Stimulated activated CD4-positive, alpha-beta T cell treated with anti-CD3 and anti-CD28 coated beads, Interleukin-1b, Interleukin-23, amount 100 ng/mL, for 24 hours (primary cell): ENCODE measurements around the gene GTF2F1.
"Not testable (repeated sequence)": the region's sequence is repeated elsewhere in the genome, so short reads cannot be mapped to it uniquely, and the experiment has no call there.

Source experiments
- DNase-seq, 4 experiments: peaks; one replicate each; pipeline ENCODE4 v3.0.0-alpha.2; 2020; ENCODE audit warnings: low read depth in 4 of 4, low spot score in 1 of 4

GTF2F1 gene

DNA sequence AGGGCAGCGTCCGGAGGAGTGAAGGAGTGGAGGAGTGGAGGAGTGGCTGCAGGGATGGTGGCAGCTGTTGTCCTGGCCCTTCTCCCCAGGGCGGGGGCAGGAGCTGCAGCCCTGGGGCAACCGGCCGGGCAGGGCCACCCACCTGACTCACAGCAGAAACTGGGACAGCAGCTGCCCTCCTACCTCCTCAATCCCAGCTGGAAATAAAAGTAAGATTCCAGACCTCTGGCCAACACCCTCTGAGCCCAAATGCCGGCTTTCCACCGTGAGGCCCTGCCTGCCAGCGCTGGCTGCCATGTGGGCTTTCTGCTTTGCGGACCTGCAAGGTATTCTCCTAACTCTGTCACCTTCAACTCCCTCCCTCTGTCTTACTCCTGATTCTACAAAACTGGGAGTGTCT, 35.0 kb downstream of the GTF2F1 start:
- no peak for DNase-seq

DNA sequence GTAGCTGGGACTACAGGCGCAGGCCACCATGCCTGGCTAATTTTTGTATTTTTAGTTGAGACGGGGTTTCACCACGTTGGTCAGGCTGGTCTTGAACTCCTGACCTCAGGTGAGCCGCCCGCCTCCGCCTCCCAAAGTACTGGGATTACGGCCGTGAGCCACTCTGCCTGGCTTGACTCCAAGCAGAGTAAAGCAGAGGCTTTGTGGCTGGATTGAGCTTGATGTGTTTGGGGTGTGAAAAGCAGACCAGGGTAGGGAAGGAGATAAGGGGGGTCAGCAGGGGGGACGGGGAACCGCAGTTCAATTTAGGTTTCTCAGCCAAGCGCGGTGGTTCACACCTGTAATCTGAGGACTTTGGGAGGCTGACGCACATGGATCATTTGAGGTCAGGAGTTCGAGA, 35.8 kb downstream of the GTF2F1 start:
- DNase-seq, result no peak

DNA sequence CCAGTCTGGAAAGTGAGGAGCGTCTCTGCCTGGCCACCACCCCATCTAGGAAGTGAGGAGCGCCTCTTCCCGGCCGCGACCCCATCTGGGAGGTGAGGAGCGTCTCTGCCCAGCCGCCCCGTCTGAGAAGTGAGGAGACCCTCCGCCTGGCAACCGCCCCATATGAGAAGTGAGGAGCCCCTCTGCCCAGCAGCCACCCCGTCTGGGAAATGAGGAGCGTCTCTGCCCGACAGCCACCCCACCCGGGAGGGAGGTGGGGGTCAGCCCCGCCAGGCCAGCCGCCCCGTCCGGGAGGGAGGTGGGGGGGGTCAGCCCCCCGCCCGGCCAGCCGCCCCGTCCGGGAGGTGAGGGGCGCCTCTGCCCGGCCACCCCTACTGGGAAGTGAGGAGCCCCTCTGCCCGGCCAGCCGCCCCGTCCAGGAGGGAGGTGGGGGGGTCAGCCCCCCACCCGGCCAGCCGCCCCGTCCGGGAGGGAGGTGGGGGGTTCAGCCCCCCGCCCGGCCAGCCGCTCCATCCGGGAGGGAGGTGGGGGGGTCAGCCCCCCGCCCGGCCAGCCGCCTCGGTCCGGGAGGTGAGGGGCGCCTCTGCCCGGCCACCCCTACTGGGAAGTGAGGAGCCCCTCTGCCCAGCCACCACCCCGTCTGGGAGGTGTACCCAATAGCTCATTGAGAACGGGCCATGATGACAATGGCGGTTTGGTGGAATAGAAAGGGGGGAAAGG, 37.5 kb downstream of the GTF2F1 start:
- not testable (repeated sequence) for DNase-seq

DNA sequence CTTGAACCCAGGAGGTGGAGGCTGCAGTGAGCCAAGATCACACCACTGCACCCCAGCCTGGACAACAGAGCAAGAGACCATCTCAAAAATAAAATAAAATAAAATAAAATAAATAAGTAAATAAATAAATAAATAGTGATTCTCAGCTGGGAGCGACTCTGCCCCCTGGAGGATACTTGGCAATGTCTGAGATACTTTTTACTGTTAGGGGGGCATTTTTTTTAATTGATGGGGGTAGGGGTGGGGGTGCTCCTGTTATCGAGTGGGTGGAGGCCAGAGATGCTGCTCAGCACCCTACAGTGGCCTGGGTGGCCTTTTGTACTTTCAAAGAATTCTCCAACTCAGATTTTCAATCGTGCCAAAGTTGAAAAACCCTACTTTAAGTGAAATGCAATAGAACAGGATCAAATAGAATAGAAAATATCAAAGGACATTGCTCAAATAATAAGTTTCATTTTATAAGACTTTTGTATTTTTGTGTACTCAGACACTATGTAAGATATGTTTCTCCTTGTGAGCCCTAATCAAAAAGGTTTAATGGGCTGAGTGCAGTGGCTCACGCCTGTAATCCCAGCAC, 38.8 kb downstream of the GTF2F1 start:
- DNase-seq, result no peak

DNA sequence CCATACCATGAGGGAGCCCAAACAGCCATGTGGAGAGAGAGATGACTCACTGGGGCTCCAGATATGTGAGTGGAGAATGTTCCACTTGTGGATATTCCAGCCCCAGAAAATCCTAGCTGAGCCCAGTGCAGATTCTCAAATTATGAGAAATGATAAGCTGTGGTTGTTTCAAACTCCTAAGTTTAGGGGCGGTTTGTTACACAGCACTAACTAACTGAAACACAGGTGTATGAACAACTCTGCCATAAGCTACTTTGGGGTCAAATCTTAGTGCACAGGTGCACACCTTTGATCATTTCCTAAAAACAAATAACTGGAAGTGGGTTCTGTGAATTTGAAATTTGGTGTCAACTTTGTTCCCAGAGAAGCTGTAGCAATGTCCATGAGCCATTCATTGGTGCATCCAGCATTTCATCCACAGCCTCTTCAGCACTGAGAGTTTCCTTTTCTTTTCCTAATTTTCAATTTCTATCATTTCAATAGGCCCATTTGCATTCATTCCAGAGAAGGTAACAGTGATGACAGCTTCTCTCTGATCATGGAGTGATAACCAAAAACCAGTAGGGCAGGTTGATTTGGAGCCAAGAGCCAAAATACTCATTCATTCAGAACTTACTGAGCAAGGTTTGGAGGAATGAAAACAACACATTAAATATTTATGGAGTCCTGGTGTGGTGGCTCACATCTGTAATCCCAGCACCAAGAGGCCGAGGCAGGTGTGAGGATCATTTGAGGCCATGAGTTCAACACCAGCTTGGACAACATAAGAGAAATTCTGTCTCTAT, 40.4 kb downstream of the GTF2F1 start:
- no peak for DNase-seq

DNA sequence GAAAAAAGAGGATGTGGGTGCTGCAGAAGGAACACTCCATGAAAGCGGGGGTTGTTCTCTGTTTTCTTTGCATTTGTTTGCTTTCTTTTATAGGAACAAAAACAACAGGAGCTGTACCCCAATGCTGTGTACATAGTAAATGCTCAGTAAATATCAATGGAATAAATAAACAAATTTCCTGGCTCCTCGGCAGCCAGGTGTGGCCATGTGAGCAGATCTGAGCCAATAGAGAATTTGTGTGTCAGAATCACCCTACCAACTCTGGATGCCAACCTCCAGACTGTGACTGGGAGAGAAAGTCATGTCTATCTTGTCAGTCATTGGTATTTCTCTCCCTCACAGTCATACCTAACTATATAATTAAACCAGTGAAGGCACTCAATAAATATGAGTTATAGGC, 42.3 kb downstream of the GTF2F1 start:
- no peak for DNase-seq

DNA sequence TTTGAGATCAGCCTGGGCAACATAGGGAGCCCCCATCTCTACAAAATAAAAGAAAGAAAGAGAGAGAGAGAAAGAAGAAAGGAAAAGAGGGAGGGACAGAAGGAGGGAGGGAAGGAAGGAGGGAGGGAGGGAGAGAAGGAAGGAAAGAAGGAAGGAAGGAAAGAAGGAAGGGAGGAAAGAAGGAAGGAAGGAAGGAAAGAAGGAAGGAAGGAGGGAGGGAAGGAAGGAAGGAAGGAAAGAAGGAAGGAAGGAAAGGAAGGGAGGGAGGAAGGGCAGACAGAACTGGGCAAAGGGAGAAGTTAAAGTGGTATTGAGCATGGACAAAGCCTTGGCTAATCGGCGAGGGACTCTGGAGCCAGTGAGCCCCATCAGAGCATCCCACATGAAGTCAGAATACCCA, 43.7 kb downstream of the GTF2F1 start:
- not testable (repeated sequence) for DNase-seq

DNA sequence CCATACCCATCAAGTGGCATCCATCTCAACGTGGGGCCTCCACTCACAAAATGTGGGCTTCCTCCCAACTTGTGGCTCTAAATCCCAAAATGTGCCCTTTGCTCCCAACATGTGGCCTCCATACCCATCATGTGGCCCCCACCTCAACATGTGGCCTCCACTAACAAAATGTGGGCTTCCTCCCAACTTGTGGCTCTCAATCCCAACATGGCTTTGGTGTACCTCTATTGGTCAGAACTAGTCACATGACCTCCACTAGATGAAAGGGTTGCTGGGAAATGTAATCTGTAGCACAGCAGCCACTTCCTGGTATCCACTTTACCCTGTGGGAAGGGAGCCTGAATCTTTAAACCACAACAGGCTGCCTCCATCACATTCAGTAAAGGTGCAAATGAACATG, 49.5 kb downstream of the GTF2F1 start:
- no peak for DNase-seq

DNA sequence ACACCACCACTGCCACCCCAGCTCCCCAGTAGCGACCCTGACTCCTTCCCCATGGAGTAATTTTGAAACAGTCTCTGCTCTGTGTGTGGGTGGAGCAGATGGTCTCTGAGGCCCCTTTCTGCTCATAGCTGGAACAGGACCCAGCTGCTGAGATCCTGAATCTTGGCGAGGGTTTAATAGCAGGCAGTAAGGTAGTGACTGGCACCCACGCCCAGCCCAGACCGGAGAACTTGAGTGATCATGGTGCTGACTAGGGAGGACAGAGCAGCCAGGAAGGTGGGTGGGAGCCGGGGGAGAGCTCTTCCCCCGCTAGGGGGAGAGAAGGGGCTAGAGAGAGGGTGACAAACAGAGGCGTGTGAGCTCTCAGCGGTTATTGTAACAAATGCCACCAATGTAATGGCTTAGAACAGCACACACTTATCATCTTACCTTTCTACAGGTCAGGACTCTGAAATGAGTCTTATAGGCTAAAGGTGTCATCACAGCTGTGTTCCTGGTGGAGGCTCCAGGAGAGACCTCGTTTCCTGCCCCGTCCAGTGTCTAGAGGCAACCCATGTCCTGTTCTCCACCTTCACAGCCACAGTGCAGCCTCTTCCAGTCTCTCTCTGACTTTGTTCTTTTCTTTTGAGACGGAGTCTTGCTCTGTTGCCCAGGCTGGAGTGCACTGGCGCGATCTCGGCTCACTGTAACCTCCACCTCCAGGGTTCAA, 52.3 kb downstream of the GTF2F1 start:
- DNase-seq, result no peak

DNA sequence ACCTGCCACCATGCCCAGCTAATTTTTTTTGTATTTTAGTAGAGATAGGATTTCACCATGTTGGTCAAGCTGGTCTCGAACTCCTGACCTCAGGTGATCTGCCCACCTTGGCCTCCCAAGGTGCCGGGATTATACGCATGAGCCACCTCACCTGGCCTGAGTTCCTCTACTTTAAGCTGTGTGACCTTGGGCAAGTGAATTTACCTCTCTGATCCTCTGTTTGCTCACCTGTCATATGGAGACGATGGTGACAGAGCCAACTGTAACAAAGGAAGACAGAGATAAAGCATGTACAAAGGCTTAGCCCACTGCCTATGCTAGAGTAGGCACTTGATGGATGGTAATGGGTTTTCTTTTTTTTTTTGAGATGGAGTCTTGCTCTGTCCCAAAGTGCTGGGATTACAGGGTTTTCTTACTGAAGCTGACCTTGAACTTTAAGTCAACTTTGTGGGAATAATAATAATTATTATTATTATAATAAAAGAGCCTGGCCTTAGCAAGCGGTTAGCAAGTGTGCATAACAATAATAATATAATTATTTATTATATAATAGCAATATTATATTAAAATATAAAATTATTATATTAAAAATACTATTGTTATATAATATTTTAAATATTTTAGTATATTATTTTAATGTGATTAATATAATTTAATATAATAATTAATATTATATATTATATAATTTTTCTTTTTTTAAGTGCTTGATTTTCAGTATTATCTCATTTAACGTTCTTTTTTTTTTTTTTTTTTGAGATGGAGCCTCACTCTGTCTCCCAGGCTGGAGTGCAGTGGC, 58.3 kb downstream of the GTF2F1 start:
- no peak for DNase-seq

DNA sequence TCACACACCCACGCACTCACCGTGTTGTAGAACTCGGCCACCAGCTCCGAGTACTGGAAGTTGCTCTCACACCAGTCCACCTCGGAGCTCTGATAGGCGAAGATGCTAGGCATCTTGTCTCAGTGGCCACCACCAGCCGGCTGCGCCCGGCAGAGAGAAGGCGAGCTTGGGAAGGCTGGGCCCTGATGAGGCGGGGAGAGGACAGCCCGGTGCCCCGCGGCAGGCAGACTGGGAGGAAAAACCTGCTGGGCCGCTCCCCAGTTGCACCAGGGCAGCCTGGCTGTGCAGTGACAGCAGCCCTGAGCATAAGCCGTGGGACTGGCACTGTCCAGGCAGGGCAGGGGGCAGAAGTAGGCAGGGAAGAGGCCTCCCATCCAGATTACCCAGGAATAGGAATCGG, 59.5 kb downstream of the GTF2F1 start, which contains the start of gene ACER1:
Gene ACER1, minus strand, starts transcription at position 174 of the 400 bp plus-strand sequence. Its CDS starts 61 bp downstream, at position 113.
- no peak for DNase-seq
